PC-9 (cell line): ENCODE results near the gene RNF8.
"Not testable (repeated sequence)": the region's sequence is repeated elsewhere in the genome, so short reads cannot be mapped to it uniquely, and the experiment has no call there.

Experiments used
- EZH2 ChIP-seq: fragments of 200-600 bp; sonication (generic); IDR thresholded peaks from 2 replicates; pipeline ENCODE4 v1.8.0; 2017; ENCODE audit warnings: antibody characterized with exemption, low read depth
- TF ChIP-seq, protein P1 (sequence below): fragments of 200-600 bp; sonication (generic); conservative IDR thresholded peaks from 2 replicates; pipeline ENCODE4 v1.6.1; 2017; ENCODE audit warnings: mixed run types, antibody characterized with exemption, mild to moderate bottlenecking, moderate library complexity

- not testable (repeated sequence) for TF ChIP-seq EZH2
- TF ChIP-seq, protein P1, sequence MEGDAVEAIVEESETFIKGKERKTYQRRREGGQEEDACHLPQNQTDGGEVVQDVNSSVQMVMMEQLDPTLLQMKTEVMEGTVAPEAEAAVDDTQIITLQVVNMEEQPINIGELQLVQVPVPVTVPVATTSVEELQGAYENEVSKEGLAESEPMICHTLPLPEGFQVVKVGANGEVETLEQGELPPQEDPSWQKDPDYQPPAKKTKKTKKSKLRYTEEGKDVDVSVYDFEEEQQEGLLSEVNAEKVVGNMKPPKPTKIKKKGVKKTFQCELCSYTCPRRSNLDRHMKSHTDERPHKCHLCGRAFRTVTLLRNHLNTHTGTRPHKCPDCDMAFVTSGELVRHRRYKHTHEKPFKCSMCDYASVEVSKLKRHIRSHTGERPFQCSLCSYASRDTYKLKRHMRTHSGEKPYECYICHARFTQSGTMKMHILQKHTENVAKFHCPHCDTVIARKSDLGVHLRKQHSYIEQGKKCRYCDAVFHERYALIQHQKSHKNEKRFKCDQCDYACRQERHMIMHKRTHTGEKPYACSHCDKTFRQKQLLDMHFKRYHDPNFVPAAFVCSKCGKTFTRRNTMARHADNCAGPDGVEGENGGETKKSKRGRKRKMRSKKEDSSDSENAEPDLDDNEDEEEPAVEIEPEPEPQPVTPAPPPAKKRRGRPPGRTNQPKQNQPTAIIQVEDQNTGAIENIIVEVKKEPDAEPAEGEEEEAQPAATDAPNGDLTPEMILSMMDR = not testable (repeated sequence)
Observed at GRCh38 chr6:37443216-37443542, 89.4 kb downstream of the RNF8 start.
